ENCODE data around the gene MPZL2.

Gene MPZL2

GRCh38 chr11:118227865-118228785 is 36.0 kb downstream of the MPZL2 start:
- Histone ChIP-seq H3K27ac (replicated peaks) (peak overlapping the region; percentile 86), H3K4me3 (replicated peaks; ENCODE audit: insufficient read depth, low read length) (no peak overlapping the region), H3K27me3 (ENCODE audit: insufficient read depth, poor library complexity, severe bottlenecking) (no peaks in the 10 kb centered on the region)
- peak in 1 of 2 experiments; percentile 67 for DNase-seq (ENCODE audit: low read depth in 1 of 2, low spot score in 1 of 2)
- peak; percentile 95 for TF ChIP-seq SPI1 (IDR thresholded peaks at IDR 0.05; ENCODE audit: borderline replicate concordance, low read depth)
- no peak for TF ChIP-seq GABPA (IDR thresholded peaks at IDR 0.05; ENCODE audit: low read depth)

- Histone ChIP-seq H3K27me3 (ENCODE audit: insufficient read depth, poor library complexity, severe bottlenecking) (no peaks in the 10 kb centered on the region), H3K27ac (replicated peaks) (peak overlapping the region; percentile 86), H3K4me3 (replicated peaks; ENCODE audit: insufficient read depth, low read length) (no peak overlapping the region)
- no peak for TF ChIP-seq CTCF (IDR thresholded peaks at IDR 0.05; ENCODE audit: insufficient read depth, low read length)
- TF ChIP-seq SPI1 (IDR thresholded peaks at IDR 0.05; ENCODE audit: borderline replicate concordance, low read depth), result no peak
- TF ChIP-seq POLR2AphosphoS5 (IDR thresholded peaks at IDR 0.05; ENCODE audit: low read depth), result no peak
- no peak for TF ChIP-seq GABPA (IDR thresholded peaks at IDR 0.05; ENCODE audit: low read depth)
- TF ChIP-seq REST (IDR thresholded peaks at IDR 0.05; ENCODE audit: insufficient replicate concordance, low read depth), result no peak
- DNase-seq (ENCODE audit: low read depth in 1 of 2, low spot score in 1 of 2), result no peak
Measured at GRCh38 chr11:118226781-118227180, 37.3 kb downstream of the MPZL2 start.

GRCh38 chr11:118226296-118226695 is 37.8 kb downstream of the MPZL2 start:
- DNase-seq (ENCODE audit: low read depth in 1 of 2, low spot score in 1 of 2), result no peak
- no peak for TF ChIP-seq CTCF (IDR thresholded peaks at IDR 0.05; ENCODE audit: insufficient read depth, low read length)
- no peak for TF ChIP-seq GABPA (IDR thresholded peaks at IDR 0.05; ENCODE audit: low read depth)
- no peak for TF ChIP-seq POLR2AphosphoS5 (IDR thresholded peaks at IDR 0.05; ENCODE audit: low read depth)
- TF ChIP-seq SPI1 (IDR thresholded peaks at IDR 0.05; ENCODE audit: borderline replicate concordance, low read depth), result no peak
- peak overlapping the region; percentile 86; the same call in 1 of the 2 replicates for H3K27ac ChIP-seq (replicated peaks)
- no peaks in the 10 kb centered on the region for H3K27me3 ChIP-seq (ENCODE audit: insufficient read depth, poor library complexity, severe bottlenecking)
- no peak overlapping the region for H3K4me3 ChIP-seq (replicated peaks; ENCODE audit: insufficient read depth, low read length)

- DNase-seq (ENCODE audit: low read depth in 1 of 2, low spot score in 1 of 2), result peak; percentile 56 to 87
- peak within 1 kb of the TSS; percentile 63 for H3K27ac ChIP-seq (replicated peaks)
- no peaks in the 10 kb centered on the region for H3K27me3 ChIP-seq (ENCODE audit: insufficient read depth, poor library complexity, severe bottlenecking)
- TF ChIP-seq CTCF (IDR thresholded peaks at IDR 0.05; ENCODE audit: insufficient read depth, low read length) (no peak), POLR2AphosphoS5 (IDR thresholded peaks at IDR 0.05; ENCODE audit: low read depth) (peak; percentile 47; the same call in 1 of the 2 replicates)
- peak within 1 kb of the TSS; percentile 5; the same call in 1 of the 2 replicates for H3K4me3 ChIP-seq (replicated peaks; ENCODE audit: insufficient read depth, low read length)
Measured at GRCh38 chr11:118224511-118225188, 39.4 kb downstream of the MPZL2 start, which contains the start of gene JAML. TSS of gene JAML (minus strand) at chr11:118225011. CDS start at chr11:118214866, 10,145 bp downstream.

Data from HL-60 (cell line).